Body of pancreas (tissue), 4 donors: ENCODE results near the gene PACS1. TPM values are rescaled to one million over a fixed set of nuclear protein-coding genes. Genes with fewer than 3 reads are reported as not detected.

Source experiments
- ATAC-seq: fragments of 150-250 bp; one replicate; pipeline ENCODE4 v1.9.1; 2016
- DNase-seq, 4 donors: peaks; one replicate each; pipeline ENCODE4 v3.0.0-alpha.2; 2019
- H3K27ac ChIP-seq, 4 donors: fragments of 200-600 bp; sonication (generic); 1 replicate in 3 of 4; 2 replicates in 1 of 4; pipeline versions ENCODE4 v1.5.1 to v1.6.1; 2016 to 2019; ENCODE audit warnings: mild to moderate bottlenecking in 1 of 4, mixed read lengths in 1 of 4, moderate library complexity in 1 of 4
- H3K27me3 ChIP-seq, 2 donors: fragments of 200-600 bp; sonication (generic); one replicate each; pipeline ENCODE4 v1.6.0; 2016; ENCODE audit warnings: mild to moderate bottlenecking in 1 of 2
- H3K36me3 ChIP-seq, 2 donors: fragments of 200-600 bp; sonication (generic); replicated peaks in 1 of 2; 2 replicates each; pipeline ENCODE4 v1.5.1; 2016; ENCODE audit warnings: low read depth in 2 of 2; ENCODE audit not compliant: insufficient read depth in 1 of 2
- H3K4me1 ChIP-seq: fragments of 200-600 bp; sonication (generic); one replicate; pipeline ENCODE4 v1.6.0; 2016
- H3K4me3 ChIP-seq, 2 donors: fragments of 200-600 bp; sonication (generic); 1 replicate in 1 of 2; 2 replicates in 1 of 2; pipeline ENCODE4 v1.5.1; 2016 to 2019
- H3K9me3 ChIP-seq, 3 donors: fragments of 200-600 bp; sonication (generic); 1 replicate in 2 of 3; 2 replicates in 1 of 3; pipeline ENCODE4 v1.5.1; 2016
- CTCF ChIP-seq, 7 experiments: fragments of 450-650 bp in 4 of 7; fragments of 200-600 bp in 3 of 7; sonication (generic) in 3 of 7; IDR thresholded peaks; one replicate each; pipeline ENCODE4 v1.5.1; 2016 to 2019; ENCODE audit warnings: antibody characterized with exemption in 7 of 7
- POLR2A ChIP-seq, 3 donors: fragments of 450-650 bp; IDR thresholded peaks; one replicate each; pipeline ENCODE4 v1.6.1; 2016; ENCODE audit warnings: antibody characterized with exemption in 3 of 3, mild to moderate bottlenecking in 2 of 3
- WGBS, 2 donors: methylation state at CpG; one replicate each; pipeline ENCODE4 v1.1.5; 2017; 5-methylcytosine and 5-hydroxymethylcytosine counted together
- intact Hi-C: fragments of 100-400 bp; cut with DNase I; formaldehyde crosslinking; loops from one replicate; pipeline ENCODE4 v1.15.1; 2023
- total RNA-seq, 2 donors: library from RNA; depleted of rRNA; stranded (reverse); fragments of >200 nt; gene quantifications; one replicate each; pipeline ENCODE4 v1.1.0, GENCODE V29; 2016

PACS1 gene
- total RNA-seq, 2 donors from 2014 or later, result 17.5 to 19.7 TPM

- peaks cover 0 to 14% of the 10 kb centered on the region in 2 donors for H3K36me3 ChIP-seq
- no peak overlapping the region for H3K4me3 ChIP-seq
- H3K27me3 ChIP-seq, result no peaks in the 10 kb centered on the region
- ATAC-seq (no peak), DNase-seq (no peak)
- H3K4me1 ChIP-seq, result no peaks in the 10 kb centered on the region
- H3K9me3 ChIP-seq, result no peaks in the 10 kb centered on the region
- 87 to 89% methylated on average over 23 to 25 of the region's 25 CpGs for WGBS, 2 donors
- no peak overlapping the region for H3K27ac ChIP-seq
- intact Hi-C loops, result no loop called here
- TF ChIP-seq CTCF (IDR thresholded peaks at IDR 0.05), result no peak
- no peak for TF ChIP-seq POLR2A (IDR thresholded peaks at IDR 0.05)
These were observed 170.1 kb downstream of the PACS1 start for GRCh38 chr11:66239998-66240780.

- intact Hi-C loops, result no loop called here
- no peaks in the 10 kb centered on the region for H3K4me1 ChIP-seq
- H3K27me3 ChIP-seq, result no peaks in the 10 kb centered on the region
- DNase-seq (no peak), ATAC-seq (no peak)
- TF ChIP-seq CTCF (IDR thresholded peaks at IDR 0.05) (no peak), POLR2A (IDR thresholded peaks at IDR 0.05) (no peak)
- 77 to 82% methylated on average over 9 of the region's 9 CpGs for WGBS, 2 donors
- no peak overlapping the region for H3K4me3 ChIP-seq
- H3K9me3 ChIP-seq, result no peaks in the 10 kb centered on the region
- no peak overlapping the region for H3K27ac ChIP-seq
- H3K36me3 ChIP-seq, result peaks cover 0 to 10% of the 10 kb centered on the region in 2 donors
These were observed 170.7 kb downstream of the PACS1 start for GRCh38 chr11:66240781-66241136.

GRCh38 chr11:66242095-66242765, 172.2 kb downstream of the PACS1 start:
- TF ChIP-seq POLR2A (IDR thresholded peaks at IDR 0.05) (no peak), CTCF (IDR thresholded peaks at IDR 0.05) (no peak)
- ATAC-seq (no peak), DNase-seq (peak in 1 of 4 donors; percentile 62)
- no peaks in the 10 kb centered on the region for H3K4me1 ChIP-seq
- H3K36me3 ChIP-seq, result peaks cover 0 to 6% of the 10 kb centered on the region in 2 donors
- WGBS, 2 donors, result 62 to 89% methylated on average over 3 to 14 of the region's 14 CpGs
- intact Hi-C loops, result no loop called here
- H3K4me3 ChIP-seq, result no peak overlapping the region
- H3K27me3 ChIP-seq, result no peaks in the 10 kb centered on the region
- H3K9me3 ChIP-seq, result no peaks in the 10 kb centered on the region
- H3K27ac ChIP-seq, result no peak overlapping the region

GRCh38 chr11:66243782-66244535, 173.9 kb downstream of the PACS1 start:
- no peaks in the 10 kb centered on the region for H3K27me3 ChIP-seq
- H3K4me1 ChIP-seq, result no peaks in the 10 kb centered on the region
- TF ChIP-seq CTCF (IDR thresholded peaks at IDR 0.05), result no peak
- H3K9me3 ChIP-seq, result no peaks in the 10 kb centered on the region
- intact Hi-C loops, result no loop called here
- no peak overlapping the region for H3K27ac ChIP-seq
- no peak for ATAC-seq
- WGBS, 2 donors, result 78 to 86% methylated on average over 13 of the region's 13 CpGs
- H3K36me3 ChIP-seq, result peaks cover 0 to 3% of the 10 kb centered on the region in 2 donors
- H3K4me3 ChIP-seq, result no peak overlapping the region
- DNase-seq, result no peak
